K562 (cell line): ENCODE results near the gene GALNT9. TPM values are rescaled to one million over a fixed set of nuclear protein-coding genes. Genes with fewer than 3 reads are reported as not detected.

Source experiments
- ATAC-seq: fragments of 200-7000 bp; cut with Tn5 transposase; 3 replicates; pipeline ENCODE4 v1.9.1; 2020; ENCODE audit warnings: moderate library complexity
- BruUV-seq: library from RNA; stranded (reverse); fragments of 400-500 nt; replicated peaks from 2 replicates; lab custom pipeline; 2021; lab: Mats Ljungman, UMichigan
- CTCF ChIA-PET: fragments of 300-600 bp; formaldehyde crosslinking; extraction: SDS; loops from one replicate; lab custom pipeline; 2021; ENCODE audit warnings: low intra/inter-chr PET ratio; lab: Yijun Ruan, JAX
- POLR2A ChIA-PET: fragments of 300-600, 350-650 bp; sonication (Branson Sonifier 250); formaldehyde crosslinking; extraction: SDS; loops from one replicate; lab custom pipeline; 2021; ENCODE audit warnings: antibody characterized with exemption, inconsistent platforms; lab: Yijun Ruan, JAX
- DNase-seq, 4 experiments: peaks; one replicate each; pipeline versions ENCODE4 v3.0.0 to v3.0.0-alpha.2; 2011 to 2018; ENCODE audit warnings: low spot score in 3 of 4, mixed read lengths in 3 of 4; ENCODE audit errors: extremely low read depth in 1 of 4
- FAIRE-seq: peaks from 2 replicates; lab custom pipeline; 2011; peaks lifted over from hg19 to GRCh38; lab: Jason Lieb, UNC
- H2AFZ ChIP-seq: 2 replicates; pipeline ENCODE4 v1.6.0; 2011; ENCODE audit warnings: low read depth, low read length, control low read depth, inconsistent platforms
- H3K27ac ChIP-seq: fragments of 200-600 bp; 3 replicates; pipeline ENCODE4 v1.8.0; 2011; ENCODE audit warnings: low read depth, mild to moderate bottlenecking, control low read depth, inconsistent platforms, low read length, moderate library complexity, mixed read lengths; ENCODE audit errors: extremely low read depth
- H3K27me3 ChIP-seq, 2 experiments: fragments of 300-600 bp in 1 of 2; 2 replicates in 1 of 2; 3 replicates in 1 of 2; pipeline versions ENCODE4 v1.6.0 to v1.8.0; 2011; ENCODE audit warnings: inconsistent platforms in 2 of 2, low read length in 2 of 2, mild to moderate bottlenecking in 1 of 2, mixed read lengths in 1 of 2, moderate library complexity in 1 of 2; ENCODE audit not compliant: control insufficient read depth in 2 of 2, insufficient read depth in 2 of 2
- H3K36me3 ChIP-seq: fragments of 300-600 bp; 3 replicates; pipeline ENCODE4 v1.8.0; 2011; ENCODE audit warnings: mild to moderate bottlenecking, low read length, inconsistent platforms; ENCODE audit not compliant: control insufficient read depth, insufficient read depth
- H3K4me1 ChIP-seq, 2 experiments: fragments of 200-600 bp in 1 of 2; replicated peaks in 1 of 2; 2 replicates in 1 of 2; 3 replicates in 1 of 2; pipeline versions ENCODE4 v1.5.1 to v1.8.0; 2011; ENCODE audit warnings: inconsistent platforms in 2 of 2, low read length in 2 of 2, mild to moderate bottlenecking in 1 of 2, mixed read lengths in 1 of 2, moderate library complexity in 1 of 2; ENCODE audit not compliant: control insufficient read depth in 2 of 2, insufficient read depth in 2 of 2
- H3K4me2 ChIP-seq: 2 replicates; pipeline ENCODE4 v1.6.1; 2011; ENCODE audit warnings: low read length, control low read depth, inconsistent platforms, mixed read lengths; ENCODE audit not compliant: insufficient read depth
- H3K4me3 ChIP-seq: fragments of 200-600 bp; sonication (generic), shearing (Covaris generic); 2 replicates; pipeline ENCODE4 v1.5.1; 2016; ENCODE audit warnings: control low read depth, inconsistent platforms
- H3K79me2 ChIP-seq: fragments of 200-600 bp; 3 replicates; pipeline ENCODE4 v1.8.0; 2011; ENCODE audit warnings: low read length, inconsistent platforms; ENCODE audit not compliant: control insufficient read depth, insufficient read depth
- H3K9ac ChIP-seq, 2 experiments: 2 replicates each; pipeline versions ENCODE4 v1.6.0 to v1.6.1; 2011; ENCODE audit warnings: low read depth in 2 of 2, low read length in 2 of 2, control low read depth in 1 of 2, inconsistent platforms in 1 of 2, mild to moderate bottlenecking in 1 of 2, mixed read lengths in 1 of 2; ENCODE audit not compliant: insufficient read depth in 1 of 2
- H3K9me1 ChIP-seq: one replicate; pipeline ENCODE4 v1.6.0; 2011; ENCODE audit warnings: inconsistent platforms, mild to moderate bottlenecking, low read length, moderate library complexity; ENCODE audit not compliant: control insufficient read depth, insufficient read depth
- H3K9me3 ChIP-seq: replicated peaks from 2 replicates; pipeline ENCODE4 v1.5.1; 2011; ENCODE audit warnings: low read depth, low read length, inconsistent platforms; ENCODE audit not compliant: control insufficient read depth, insufficient read depth
- H4K20me1 ChIP-seq: replicated peaks from 2 replicates; pipeline ENCODE4 v1.6.1; 2011; ENCODE audit warnings: low read length, inconsistent platforms, mixed read lengths; ENCODE audit not compliant: control insufficient read depth, insufficient read depth
- BCOR ChIP-seq: fragments of 450-650 bp; IDR thresholded peaks from 2 replicates; pipeline ENCODE4 v1.6.1; 2016
- BRD4 ChIP-seq: fragments of 200-600 bp; sonication (generic); IDR thresholded peaks from 2 replicates; pipeline ENCODE4 v1.6.1; 2017; ENCODE audit warnings: inconsistent platforms
- CCNT2 ChIP-seq: IDR thresholded peaks from 2 replicates; pipeline ENCODE4 v1.6.1; 2011; ENCODE audit warnings: borderline replicate concordance, low read depth, mild to moderate bottlenecking, moderate library complexity, mixed read lengths, low read length; ENCODE audit not compliant: insufficient read length; ENCODE audit errors: extremely low read depth
- CUX1 ChIP-seq: fragments of 200-800 bp; sonication (Bioruptor generic); IDR thresholded peaks from 2 replicates; pipeline ENCODE4 v1.6.1; 2016; ENCODE audit warnings: missing genetic modification characterization, missing compliant biosample characterization
- EHMT2 ChIP-seq: fragments of 450-650 bp; IDR thresholded peaks from 2 replicates; pipeline ENCODE4 v1.6.1; 2018; ENCODE audit warnings: antibody characterized with exemption
- EZH2 ChIP-seq: IDR thresholded peaks from 2 replicates; pipeline ENCODE4 v1.6.1; 2012; ENCODE audit warnings: low read depth, mild to moderate bottlenecking, inconsistent platforms, low read length, borderline replicate concordance
- HCFC1 ChIP-seq: IDR thresholded peaks from 2 replicates; pipeline ENCODE4 v1.6.1; 2012; ENCODE audit warnings: low read depth, low read length, improper control_type of control experiment
- MBD2 ChIP-seq: sonication (generic); IDR thresholded peaks from 2 replicates; pipeline ENCODE4 v1.6.1; 2016; ENCODE audit warnings: low read depth, borderline replicate concordance
- MCM3 ChIP-seq: fragments of 450-650 bp; IDR thresholded peaks from 2 replicates; pipeline ENCODE4 v1.6.1; 2016
- WGBS: fragments of 100-300 bp; shearing (Covaris generic); methylation state at CpG from one replicate; pipeline ENCODE4 v1.1.6; 2016; ENCODE audit warnings: low coverage, mixed read lengths; ENCODE audit not compliant: insufficient coverage; ENCODE audit errors: missing lambda C conversion rate; 5-methylcytosine and 5-hydroxymethylcytosine counted together
- in situ Hi-C: fragments of 300-500 bp; cut with MboI; formaldehyde crosslinking; loops from 4 replicates; pipeline ENCODE4 v1.15.0; 2018; ENCODE audit warnings: inconsistent platforms, mixed read lengths
- intact Hi-C: fragments of 100-400 bp; cut with micrococcal nuclease; formaldehyde crosslinking; loops from 2 replicates; pipeline ENCODE4 v1.14.2; 2022
- polyA plus RNA-seq, 8 experiments: library from polyadenylated mRNA; depleted of rRNA in 4 of 8; stranded (reverse) in 5 of 8; unstranded in 3 of 8; fragments of >200 nt; fragmentation: Nextera tagmentation in 2 of 8; fragmentation: Illumina TruSeq in 1 of 8; extraction: Ambion mirVana in 2 of 8; extraction: Trizol in 1 of 8; gene quantifications; 2 replicates each; pipeline versions ENCODE4 v1.2.1 to v1.2.3, GENCODE V29; 2011 to 2014; ENCODE audit warnings: inconsistent platforms in 1 of 8, missing spikeins in 1 of 8
- total RNA-seq, 7 experiments: library from RNA; depleted of rRNA in 6 of 7; stranded (reverse); fragments of >200 nt in 6 of 7; fragmentation: Illumina TruSeq in 2 of 7; extraction: Trizol in 2 of 7; gene quantifications; 2 replicates each; pipeline versions ENCODE4 v1.2.1 to v1.2.3, GENCODE V29; 2011 to 2021; ENCODE audit warnings: low replicate concordance in 1 of 7

The GALNT9 gene
- total and polyA plus RNA-seq, 9 of the 15 experiments (the other 6 are each of a cell fraction or from before 2014, with no cell fraction given) = not detected

GRCh38 chr12:132188451-132188901 lies 140.9 kb downstream of the GALNT9 start:
- POLR2A ChIA-PET = no interaction called here
- Histone ChIP-seq H4K20me1 (no peaks in the 10 kb centered on the region), H3K4me3 (no peak overlapping the region), H3K9me1 (no peaks in the 10 kb centered on the region), H2AFZ (no peak overlapping the region), H3K9ac (no peak overlapping the region), H3K27me3 (peaks cover 30 to 79% of the 10 kb centered on the region in 2 experiments; a peak in 4 of 5 replicates), H3K36me3 (no peaks in the 10 kb centered on the region), H3K27ac (no peak overlapping the region), H3K79me2 (no peaks in the 10 kb centered on the region), H3K9me3 (peaks cover 6% of the 10 kb centered on the region), H3K4me2 (no peak overlapping the region), H3K4me1 (peaks cover 3 to 40% of the 10 kb centered on the region in 2 experiments; a peak in 2 of 5 replicates)
- TF ChIP-seq BRD4 (no peak), MBD2 (no peak), HCFC1 (no peak), CCNT2 (no peak), CUX1 (CRISPR knock-in tag) (no peak), BCOR (no peak), EZH2 (no peak), MCM3 (no peak), EHMT2 (no peak)
- in situ Hi-C loops = no loop called here
- DNase-seq = no peak
- intact Hi-C loops = no loop called here
- no TSS peak for BruUV-seq
- no peak for FAIRE-seq
- ATAC-seq = no peak
- WGBS = 45% methylated on average over 18 of the region's 21 CpGs
- CTCF ChIA-PET = no interaction called here
